T-helper 1 cell treated with Interleukin-12 subunit alpha and Interleukin-12 subunit beta and Interleukin-4 antibody, amounts not matched to agents 30 ng/mL and 1 ng/mL, for 36 hours (primary cell): ENCODE data around the gene FBXL3. TPM values are rescaled to one million over a fixed set of nuclear protein-coding genes. Genes with fewer than 3 reads are reported as not detected.

Source experiments
- intact Hi-C: fragments of 100-400 bp; cut with micrococcal nuclease; formaldehyde crosslinking; loops from one replicate; pipeline ENCODE4 v1.15.1; 2024
- total RNA-seq: library from RNA; stranded (reverse); gene quantifications from 2 replicates; pipeline ENCODE4 v1.2.3, GENCODE V29; 2022

The FBXL3 gene, protein sequence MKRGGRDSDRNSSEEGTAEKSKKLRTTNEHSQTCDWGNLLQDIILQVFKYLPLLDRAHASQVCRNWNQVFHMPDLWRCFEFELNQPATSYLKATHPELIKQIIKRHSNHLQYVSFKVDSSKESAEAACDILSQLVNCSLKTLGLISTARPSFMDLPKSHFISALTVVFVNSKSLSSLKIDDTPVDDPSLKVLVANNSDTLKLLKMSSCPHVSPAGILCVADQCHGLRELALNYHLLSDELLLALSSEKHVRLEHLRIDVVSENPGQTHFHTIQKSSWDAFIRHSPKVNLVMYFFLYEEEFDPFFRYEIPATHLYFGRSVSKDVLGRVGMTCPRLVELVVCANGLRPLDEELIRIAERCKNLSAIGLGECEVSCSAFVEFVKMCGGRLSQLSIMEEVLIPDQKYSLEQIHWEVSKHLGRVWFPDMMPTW
- total RNA-seq, result 42.1 and 42.8 TPM in 2 replicates

DNA sequence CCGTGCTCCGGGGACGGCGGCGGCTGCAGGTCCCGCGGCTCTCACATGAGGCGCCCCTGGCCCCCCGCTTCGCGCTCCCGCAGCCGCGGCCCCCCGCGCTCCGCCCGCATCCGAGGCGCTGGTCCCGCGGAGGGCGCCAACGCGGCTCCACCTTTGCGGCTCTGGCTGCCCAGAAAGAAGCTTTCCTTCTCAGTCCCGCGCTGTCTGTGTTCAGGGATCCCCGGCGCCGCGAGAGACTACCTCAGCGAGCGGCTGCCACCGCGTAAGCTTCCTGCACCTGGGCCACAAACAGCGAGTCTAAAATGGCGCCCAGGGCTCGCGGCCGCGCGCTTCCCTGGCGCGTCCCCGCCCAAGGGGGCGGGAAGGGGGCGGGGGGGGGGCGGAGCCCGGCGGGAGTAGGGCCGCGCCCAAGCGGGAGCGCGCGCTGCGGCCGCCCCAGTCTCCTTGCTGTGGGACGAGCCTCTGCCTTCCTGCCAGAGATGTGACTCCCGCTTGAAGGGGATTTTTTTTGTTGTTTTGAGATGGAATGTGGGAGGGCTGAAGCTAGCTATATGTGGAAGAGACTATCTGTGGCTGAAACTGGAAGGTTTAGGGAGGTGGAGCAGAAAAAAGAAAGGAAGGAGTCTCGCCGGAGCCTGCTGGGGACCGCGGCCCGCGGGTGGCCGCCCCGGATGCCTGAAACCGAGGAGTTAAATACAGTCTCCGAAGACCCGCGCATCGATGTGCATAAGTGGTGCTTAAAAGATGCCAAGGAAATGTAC lies at the start of gene FBXL3:
TSS of gene FBXL3 (minus strand) at position 299 of the 761 bp plus-strand sequence. CDS start 5,299 bp downstream, outside the sequence.
- intact Hi-C loops, result loop anchor here (1.0 to 5.0 kb wide), 8 partner anchors 35 to 1490 kb away; partner anchors contain the start of genes CLN5, COMMD6 and KCTD12

DNA sequence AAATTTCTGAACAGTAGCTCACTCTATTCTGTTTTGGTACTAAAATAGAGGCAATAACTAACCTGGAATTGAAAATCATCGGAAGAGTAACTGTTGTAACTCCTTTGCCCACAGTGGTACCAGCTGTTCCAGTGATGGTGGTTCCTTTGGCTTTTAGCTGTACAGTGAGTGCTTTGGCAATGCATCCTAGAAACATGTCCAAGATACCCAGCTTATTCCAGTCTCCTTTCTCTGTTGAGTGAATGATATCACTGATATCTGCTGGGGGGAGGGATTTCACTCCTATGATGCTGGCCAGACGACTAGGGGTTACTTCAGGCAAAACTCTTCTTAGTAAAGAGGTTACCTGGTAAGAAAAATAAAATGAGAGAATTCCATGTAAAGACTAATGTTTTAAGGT lies 40.6 kb upstream of the FBXL3 start:
- intact Hi-C loops, result no loop called here

DNA sequence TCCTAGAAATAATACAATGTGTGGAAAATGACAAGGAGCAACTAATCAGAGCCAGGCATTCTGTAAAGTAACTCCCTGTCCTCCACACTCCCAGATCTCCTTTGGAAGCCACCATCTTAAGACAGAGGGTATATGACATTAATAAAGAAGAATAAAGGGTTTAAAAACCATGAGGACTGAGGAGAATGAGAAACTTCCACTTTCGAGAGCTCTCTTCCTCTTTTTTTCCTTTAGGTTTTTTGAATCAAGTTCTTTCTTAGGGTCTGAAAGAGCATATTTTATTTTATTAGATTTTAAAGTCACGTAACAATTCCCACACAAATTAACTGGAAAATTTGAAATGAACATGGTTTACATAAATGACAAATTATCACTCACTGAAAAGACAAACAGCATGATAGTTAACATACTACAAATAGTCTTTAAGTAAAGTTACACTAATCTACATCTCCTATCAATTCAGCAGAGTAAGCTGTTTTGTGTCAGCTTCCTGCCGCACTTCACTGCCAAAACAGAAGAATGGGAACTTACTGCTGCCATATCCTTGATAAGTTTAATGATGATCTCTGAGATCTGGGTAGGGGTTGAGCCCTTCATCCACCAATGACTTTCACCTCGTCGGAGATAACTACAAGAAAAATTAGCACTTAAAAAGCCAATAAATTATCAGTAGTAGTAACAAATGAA lies 38.6 kb upstream of the FBXL3 start:
- intact Hi-C loops, result no loop called here

DNA sequence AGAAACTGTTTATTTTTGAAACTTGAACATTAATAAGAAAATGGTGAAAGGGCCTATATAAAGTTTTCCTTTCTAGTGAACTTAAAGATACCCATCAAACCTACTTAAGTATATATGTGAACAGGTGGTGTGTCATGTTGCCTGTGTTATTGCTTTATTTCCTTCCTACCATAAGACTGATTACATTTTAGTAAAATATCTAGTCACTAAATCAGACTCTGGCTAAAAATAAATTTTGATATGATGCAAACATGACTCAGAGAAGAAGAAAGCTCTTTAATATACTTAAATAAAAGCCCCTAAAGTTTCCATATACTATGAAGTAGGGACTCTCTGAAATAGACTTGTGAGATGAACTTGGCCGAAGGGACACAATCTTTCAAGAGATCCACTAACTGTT lies 35.1 kb upstream of the FBXL3 start:
- intact Hi-C loops, result no loop called here

DNA sequence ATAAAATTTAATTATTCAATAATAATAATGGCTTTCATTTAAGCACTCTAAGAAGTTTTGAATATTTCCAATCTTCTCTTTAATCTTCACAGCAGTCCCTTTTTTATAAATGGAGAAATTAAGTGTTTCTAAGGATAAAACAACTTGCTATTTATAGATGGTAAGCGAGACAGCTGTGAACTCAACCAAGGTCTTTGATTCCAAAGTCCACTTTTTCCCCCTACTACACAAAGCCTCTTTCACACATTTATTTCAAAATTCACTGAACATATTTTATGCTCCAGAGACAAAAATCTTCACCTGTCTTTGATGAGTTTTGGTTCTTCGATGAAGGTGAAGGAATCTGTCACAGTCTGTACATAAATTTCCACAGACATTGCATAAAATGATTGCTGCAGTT lies 34.4 kb upstream of the FBXL3 start:
- intact Hi-C loops, result no loop called here

DNA sequence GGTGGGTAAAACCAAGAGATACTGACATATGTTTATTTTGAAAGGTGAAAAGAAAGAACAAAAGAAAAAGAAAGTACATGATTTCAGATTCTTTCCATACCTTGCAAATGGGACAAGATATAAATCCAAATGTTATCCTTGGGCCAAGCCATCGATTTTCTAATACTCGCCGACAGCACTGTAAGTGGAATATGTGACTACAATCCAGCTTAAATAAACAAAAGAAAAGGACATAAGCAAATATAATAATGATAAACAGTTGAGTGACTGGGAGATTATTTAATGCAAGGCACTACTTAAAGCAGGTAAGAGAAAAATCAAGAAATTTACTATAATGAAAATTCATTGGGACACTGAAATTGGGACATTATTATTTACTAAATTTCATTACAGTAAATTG lies 29.9 kb upstream of the FBXL3 start:
- intact Hi-C loops, result no loop called here

DNA sequence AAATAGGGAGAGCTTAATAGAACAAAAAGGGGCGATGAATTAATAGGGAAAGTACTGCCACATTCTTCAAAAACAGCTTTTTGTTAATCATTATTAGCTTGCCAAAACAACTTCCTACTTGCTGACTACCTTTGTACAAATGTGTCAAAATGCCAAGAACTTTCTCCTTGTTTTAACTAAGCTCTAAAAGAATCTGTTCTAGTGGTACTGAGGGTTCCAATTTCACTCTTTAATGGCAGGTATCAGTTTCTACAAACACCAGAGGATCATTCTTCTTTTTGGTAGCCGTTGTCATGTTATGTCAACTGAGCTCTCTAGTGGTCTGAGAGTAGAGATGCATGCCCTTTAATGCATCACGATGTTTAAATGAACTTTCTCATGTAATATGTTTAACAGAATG lies 29.4 kb upstream of the FBXL3 start:
- intact Hi-C loops, result no loop called here

DNA sequence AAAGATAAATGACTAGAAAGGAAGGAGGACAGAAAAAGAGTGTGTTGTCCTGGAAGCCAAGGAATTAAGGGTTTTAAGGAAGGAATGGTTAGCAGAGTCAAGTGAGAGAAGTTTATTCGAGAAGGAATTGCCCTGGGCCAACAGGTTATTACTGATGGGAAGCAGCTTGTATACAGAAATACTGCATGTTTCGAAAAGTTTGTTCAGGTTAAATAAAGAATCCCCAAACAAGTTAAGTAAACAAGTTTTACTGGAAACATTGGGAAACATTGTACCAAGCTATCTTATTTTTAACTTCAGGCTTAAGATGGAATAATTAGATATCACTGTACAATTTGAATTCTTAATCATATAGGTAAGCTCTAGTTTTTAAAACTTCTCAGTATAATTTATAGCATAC lies 28.2 kb upstream of the FBXL3 start:
- intact Hi-C loops, result no loop called here

DNA sequence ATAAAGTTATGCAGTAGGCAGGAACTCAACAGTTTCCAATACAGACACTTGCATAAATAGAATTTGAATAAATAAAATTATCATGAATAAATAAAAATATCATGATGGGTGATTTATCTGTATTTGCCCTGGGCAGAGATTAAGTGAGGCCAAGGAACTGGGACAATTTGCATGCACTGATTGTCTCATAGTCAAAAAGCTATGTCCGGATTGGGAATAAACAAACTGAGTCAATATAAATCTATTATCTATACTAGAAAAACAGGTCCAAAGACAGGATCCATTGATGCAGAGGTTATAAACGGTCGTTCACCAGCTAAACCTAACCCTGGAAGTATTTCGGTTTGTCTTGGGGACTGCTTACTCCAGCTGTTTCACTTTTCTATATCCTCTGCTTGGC lies 26.2 kb upstream of the FBXL3 start:
- intact Hi-C loops, result no loop called here

DNA sequence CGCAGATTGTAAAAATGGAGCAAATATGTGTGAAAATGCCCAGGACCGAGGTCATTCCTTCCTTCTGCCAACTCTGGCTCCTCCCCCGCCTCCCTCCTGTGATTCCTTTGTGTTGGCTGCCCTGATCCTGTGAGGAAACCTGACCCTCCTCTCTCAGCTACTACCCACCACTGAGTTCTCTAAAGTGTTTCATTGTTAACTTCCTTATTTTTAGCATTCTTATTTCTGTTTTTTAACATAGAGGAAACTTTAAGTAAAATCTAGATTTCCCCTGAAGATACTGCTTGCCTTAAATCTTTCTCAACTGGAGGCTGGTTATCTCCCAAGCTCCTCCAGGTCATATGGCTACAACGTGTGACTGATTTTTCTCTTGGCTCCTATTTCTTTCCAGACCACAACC lies 21.7 kb upstream of the FBXL3 start:
- intact Hi-C loops, result no loop called here

DNA sequence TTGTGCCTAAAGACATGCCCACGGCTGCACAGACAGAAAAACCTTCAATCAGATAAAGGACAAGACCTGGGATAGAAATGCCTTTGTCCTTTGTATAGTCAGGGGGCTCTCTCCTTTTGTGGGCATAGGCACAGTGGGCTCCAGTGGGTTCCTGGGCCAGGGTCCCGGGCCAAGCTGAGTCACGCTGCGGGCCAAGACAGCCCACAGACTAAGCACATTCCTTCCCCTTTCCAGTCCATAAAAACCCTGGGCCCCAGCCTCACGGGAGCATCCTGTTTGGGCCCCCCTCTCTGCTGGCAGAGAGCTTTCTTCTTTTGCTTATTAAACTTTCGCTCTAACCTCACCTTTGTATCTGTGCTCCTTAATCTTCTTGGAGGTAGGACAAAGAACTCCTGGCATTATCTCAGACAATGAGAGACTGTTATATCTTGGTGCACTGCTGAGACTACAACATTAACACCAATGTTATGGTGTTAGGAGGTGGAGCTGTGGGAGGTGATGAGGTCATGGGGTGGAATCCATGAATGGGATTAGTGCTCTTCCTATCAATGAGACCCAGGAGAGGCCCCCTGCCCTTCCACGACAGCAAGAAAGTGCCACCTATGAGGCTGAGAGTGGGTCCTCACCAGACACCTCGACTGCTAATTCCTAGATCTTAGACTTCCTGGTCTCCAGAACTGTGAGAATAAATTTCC lies 20.8 kb upstream of the FBXL3 start:
- intact Hi-C loops, result no loop called here

DNA sequence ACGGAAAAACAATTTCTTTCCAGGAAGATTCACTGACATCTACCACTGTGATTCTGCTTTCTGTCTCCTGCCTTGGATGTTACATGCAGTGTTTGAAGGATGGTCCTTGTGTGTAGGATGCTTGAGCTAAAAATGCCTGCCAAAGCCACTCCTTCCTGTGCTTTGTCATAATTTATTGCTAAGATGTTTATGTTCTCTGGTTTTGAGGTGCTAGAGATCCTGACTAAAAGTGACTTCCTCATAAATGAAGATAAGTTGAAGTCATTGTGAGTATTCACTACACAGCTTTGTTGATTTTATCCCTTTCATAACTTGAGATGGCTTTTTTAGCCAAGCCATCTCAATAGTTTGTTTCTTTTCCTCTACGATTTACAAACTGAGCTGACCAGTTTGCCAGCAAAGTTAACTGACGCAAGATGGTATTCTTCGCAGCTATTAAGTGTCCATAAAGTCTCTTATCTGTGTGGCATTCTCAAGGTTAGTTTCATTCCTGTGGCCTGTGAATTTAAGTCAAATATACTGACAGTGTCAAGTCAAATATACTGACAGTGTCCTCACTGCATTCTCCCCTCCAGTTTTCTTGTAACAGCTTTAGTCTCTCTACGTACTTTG lies 15.7 kb upstream of the FBXL3 start:
- intact Hi-C loops, result no loop called here

DNA sequence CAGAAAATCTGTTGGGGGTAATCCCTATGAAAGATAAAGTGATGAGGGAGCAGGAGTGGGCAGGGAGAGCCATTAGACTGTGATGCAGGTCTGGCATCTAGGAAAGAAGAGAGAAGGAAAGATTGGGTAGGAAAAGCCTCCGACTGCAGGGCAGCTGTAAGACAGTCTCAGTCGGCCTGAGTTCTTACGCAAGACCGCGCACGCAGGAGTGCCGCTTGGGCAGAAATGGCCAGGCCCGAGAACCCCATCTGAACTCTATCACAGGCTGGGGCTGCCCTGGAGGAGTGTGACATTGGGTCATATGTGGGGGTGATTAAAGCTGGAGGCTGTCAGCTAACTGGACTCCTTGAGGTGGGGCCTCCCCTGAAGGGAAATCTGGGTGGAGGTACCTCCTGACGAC lies 13.9 kb upstream of the FBXL3 start:
- intact Hi-C loops, result no loop called here

DNA sequence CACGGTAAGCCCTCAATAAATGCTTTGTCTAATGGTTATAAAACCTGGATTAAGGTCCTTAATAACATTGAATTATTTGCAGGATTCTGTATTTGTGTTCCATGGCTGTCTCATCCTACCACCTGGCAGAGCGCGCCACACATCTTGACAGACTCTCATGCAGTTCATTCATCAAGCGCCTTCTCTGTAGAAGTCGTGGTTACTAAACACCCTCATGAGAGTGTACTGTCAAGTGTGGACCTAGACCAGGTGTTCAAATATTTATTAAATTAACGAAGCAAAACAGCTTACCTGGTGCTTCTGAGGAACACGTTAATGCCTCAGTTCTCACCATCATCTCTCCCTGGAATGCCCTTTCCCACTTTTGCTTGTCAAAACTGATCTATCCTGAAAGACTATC lies 13.1 kb upstream of the FBXL3 start:
- intact Hi-C loops, result no loop called here

DNA sequence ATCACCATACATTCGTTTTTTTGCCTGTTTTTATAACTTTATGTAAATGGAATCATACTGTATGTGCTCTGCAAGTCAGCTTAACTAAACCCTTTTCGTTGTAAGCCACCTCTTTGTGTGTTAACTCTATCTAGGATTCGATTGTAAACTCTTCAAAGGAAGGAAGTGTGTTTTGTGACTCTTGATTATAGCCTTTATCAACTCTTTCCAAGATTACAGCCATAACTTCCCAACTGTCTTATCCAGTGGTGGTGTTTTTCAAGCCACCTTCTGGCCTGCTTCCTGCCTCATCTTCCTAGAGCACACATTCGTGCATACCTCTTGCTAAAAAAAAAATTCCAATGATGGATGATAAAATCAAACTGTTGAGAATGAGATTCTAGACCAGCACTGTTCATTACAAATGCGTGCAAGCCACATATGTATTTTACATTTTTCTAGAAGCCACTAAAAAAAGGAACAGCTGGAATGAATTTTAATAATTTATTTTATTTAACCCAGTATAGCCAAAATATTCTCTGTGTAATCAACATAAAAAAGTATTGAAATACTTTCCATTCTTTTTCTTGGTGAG lies 12.0 kb upstream of the FBXL3 start:
- intact Hi-C loops, result no loop called here

DNA sequence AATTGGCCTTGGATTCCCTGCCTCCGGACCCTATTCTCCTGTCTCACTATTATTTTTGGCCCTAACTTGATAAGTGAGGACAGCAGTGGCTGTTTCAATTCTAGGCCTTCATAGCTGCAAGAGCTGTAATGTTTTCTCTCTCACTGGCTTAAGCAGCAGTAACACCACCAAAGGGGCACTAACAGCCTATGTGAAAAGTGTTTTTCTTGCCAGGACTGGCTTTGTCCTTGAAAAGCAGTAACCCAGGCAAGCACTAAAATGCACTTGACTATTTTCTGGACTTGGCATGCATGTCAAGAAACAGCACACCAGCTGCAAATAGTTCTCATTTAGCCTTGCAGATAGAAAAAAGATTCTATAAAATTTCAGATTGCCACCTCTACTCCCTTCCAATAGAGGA lies 9.3 kb upstream of the FBXL3 start:
- intact Hi-C loops, result no loop called here

DNA sequence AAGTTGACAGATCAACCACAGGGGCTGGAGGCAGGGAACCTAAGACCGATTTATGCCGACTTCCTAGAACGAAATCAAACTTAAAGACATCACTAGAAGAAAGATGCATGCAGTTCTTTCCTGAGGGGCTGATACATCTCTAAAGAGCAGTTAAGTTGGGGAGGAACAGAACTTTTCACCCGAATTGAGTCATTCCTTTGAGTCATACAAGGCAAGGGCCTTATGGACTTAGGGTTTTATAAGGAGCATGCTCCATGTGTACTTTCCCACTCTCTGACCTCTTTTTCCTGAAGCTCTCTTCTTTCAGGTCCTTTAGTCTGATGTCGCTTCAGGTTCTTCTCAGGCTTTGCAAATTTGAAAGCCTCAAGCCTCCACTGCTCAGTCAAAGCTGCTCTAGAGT lies 7.9 kb upstream of the FBXL3 start:
- intact Hi-C loops, result no loop called here

DNA sequence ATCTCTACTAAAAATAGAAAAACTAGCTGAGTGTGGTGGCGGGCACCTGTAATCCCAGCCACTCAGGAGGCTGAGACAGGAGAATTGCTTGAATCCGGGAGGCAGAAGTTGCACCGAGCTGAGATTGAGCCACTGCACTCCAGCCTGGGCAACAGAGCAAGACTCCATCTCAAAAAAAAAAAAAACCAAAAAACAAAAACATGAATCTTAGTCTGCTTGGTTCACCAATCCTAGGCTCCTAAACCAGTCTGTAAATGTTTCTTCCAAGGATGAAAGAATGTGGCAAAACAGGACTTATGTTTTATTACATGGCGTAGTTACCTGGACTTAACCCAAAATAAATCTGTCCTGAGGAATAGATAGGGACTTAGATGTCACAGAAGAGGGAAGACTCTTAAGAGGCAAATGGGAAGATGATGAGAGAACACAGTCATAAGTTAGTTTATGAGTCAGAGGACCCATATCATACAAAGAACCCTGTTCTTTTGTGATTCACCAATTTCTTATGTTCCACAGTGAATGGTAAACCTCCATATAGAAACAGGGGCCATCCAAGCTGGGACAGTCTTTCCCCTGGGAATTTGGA lies 6.9 kb upstream of the FBXL3 start:
- intact Hi-C loops, result no loop called here

DNA sequence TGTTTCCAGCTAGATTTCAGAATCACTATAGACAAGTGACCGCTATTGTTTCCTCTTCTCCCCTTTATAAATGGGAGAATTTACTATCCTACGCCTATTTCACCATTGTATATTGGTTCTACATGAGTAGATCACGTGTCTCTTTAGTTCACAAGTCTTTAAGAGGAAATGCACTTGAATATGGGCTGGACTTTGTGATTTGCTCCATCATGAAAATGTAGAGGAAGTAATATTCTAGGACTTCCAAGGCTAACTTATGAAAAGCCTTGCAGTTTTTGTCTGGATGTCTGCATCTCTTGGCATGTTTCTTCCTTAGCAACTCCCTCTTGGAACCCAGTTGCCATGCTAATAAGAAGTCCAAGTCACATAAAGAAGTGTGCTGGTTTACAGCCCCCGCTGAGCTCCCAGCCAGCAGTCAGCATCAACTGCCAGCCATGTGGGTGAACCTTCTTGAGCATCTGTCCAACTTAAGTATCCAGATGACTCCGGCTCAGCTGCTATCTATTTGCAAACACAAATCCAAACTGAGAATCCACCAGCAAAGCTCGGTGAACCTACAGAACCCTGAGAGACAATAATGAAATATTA lies 4.8 kb upstream of the FBXL3 start:
- intact Hi-C loops, result no loop called here

DNA sequence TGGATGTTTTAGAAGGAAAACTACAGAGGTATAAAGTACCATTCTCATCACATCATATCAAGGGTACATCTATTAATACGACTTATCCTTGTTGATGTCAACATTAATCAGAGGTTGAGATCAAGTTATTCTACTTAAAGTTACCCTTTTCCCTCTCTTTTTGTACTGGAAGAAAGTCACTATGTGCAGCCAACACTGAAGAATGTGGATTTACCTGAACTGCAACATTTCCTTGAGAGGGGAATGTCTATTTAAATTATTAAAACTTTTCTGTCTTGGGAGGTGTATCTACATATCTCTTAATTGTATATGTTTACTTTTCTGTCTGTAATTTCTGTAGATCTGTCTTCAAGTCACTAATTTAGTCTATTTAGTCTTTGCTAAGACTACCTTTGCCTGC lies 2.5 kb upstream of the FBXL3 start:
- intact Hi-C loops, result loop anchor here (5.0 kb wide), 1 partner anchor 1492 kb away; the partner anchor contains the start of gene COMMD6
